ENCODE data around the gene HSD17B3. TPM values are rescaled to one million over a fixed set of nuclear protein-coding genes. Genes with fewer than 3 reads are reported as not detected.

Gene HSD17B3
- total RNA-seq, 1 donor from 2014 or later = not detected

DNA sequence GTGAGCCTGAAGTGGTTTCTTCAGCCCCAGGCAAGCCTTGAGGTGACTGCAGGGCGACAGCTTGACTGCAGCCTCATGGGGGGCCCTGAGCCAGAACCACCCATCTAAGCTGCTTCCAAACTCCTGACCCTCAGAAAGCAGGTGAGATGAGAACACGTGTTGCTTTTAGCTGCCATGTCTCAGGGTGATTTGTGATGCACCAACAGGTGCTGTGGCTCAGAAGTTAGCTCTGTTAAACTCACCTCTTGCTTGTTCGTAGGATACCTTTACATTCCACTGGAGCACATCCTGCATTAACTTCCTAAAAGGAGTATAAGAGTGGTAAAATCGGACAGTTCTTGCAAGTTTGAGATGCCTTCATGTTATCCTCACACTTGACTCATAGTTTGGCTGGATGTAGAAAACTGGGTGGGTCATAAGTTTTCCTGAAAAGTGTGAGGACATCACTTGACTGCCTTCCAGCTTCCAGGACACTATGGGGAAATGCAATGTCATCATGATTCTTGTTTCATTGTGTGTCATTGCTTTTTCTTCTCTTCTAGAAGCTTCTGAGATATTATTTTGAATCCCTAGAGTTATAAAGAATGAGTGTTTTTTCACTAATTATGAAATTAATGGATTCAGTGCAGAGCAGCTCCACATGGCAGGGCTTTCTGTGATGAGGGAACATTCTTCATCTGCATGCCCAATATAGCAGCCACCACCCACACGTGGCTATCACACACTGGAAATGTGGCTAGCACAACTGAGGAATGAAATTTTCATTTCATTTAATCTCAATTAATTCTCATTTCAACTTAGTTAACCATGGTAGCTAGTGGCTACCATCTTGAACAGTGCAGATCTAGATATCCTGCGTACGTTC is 92.3 kb downstream of the HSD17B3 start:
- Mint-ChIP-seq H3K4me1 (peaks cover 4% of the 10 kb centered on the region), H3K27me3 (ENCODE audit: insufficient read depth, low read depth) (peaks cover 13% of the 10 kb centered on the region), H3K27ac (no peak overlapping the region), H3K9me3 (peaks cover 13% of the 10 kb centered on the region), H3K36me3 (no peaks in the 10 kb centered on the region), H3K4me3 (no peak overlapping the region)
- no peak for DNase-seq (ENCODE audit: low spot score)
- Histone ChIP-seq H3K79me2 (ENCODE audit: low read depth) (no peaks in the 10 kb centered on the region), H3K27ac (no peak overlapping the region), H2AFZ (replicated peaks) (no peak overlapping the region), H3K4me3 (no peak overlapping the region), H3K4me1 (peaks cover 6% of the 10 kb centered on the region), H4K20me1 (ENCODE audit: low read depth) (no peaks in the 10 kb centered on the region), H3K36me3 (no peaks in the 10 kb centered on the region), H3K9me3 (ENCODE audit: low read depth) (no peaks in the 10 kb centered on the region), H3K27me3 (no peaks in the 10 kb centered on the region), H3F3A (ENCODE audit: low read depth) (peaks cover 8% of the 10 kb centered on the region), H3K9ac (no peak overlapping the region), H3K4me2 (no peak overlapping the region)
- no peak for TF ChIP-seq EZH2phosphoT487 (IDR thresholded peaks at IDR 0.05)
- TF ChIP-seq, protein P1, sequence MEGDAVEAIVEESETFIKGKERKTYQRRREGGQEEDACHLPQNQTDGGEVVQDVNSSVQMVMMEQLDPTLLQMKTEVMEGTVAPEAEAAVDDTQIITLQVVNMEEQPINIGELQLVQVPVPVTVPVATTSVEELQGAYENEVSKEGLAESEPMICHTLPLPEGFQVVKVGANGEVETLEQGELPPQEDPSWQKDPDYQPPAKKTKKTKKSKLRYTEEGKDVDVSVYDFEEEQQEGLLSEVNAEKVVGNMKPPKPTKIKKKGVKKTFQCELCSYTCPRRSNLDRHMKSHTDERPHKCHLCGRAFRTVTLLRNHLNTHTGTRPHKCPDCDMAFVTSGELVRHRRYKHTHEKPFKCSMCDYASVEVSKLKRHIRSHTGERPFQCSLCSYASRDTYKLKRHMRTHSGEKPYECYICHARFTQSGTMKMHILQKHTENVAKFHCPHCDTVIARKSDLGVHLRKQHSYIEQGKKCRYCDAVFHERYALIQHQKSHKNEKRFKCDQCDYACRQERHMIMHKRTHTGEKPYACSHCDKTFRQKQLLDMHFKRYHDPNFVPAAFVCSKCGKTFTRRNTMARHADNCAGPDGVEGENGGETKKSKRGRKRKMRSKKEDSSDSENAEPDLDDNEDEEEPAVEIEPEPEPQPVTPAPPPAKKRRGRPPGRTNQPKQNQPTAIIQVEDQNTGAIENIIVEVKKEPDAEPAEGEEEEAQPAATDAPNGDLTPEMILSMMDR (IDR thresholded peaks at IDR 0.05) = no peak
- no peak for TF ChIP-seq EZH2 (IDR thresholded peaks at IDR 0.05)

DNA sequence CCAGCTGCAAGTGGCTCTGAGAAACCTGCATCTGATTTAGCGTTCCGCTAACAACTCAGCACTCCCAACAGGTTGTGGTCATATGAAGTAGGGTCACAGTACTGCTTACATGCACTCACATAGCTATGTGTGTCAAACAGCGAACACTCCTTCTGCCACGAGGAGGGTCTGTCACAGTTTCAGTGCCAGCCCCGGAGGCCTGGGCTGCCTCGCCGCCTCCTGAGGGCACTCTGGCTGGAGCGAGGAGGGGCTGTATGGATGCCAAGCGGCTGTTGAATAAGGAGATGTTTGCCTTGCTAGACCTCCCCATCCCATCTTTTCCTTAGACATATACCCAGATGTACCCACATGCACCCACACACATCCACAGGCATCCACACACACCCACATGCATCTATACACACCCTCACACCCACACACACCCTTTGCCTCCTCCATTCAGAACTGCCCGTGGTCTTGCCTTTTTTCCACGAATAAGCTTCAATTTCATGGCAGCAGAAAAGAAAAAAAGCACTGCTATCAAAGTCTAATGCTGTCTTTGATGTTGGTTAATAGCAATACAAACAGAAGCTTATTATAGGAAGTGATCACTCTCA is 95.7 kb downstream of the HSD17B3 start:
- Mint-ChIP-seq H3K4me3 (no peak overlapping the region), H3K36me3 (no peaks in the 10 kb centered on the region), H3K27ac (peak overlapping the region; percentile 62), H3K4me1 (no peaks in the 10 kb centered on the region), H3K27me3 (ENCODE audit: insufficient read depth, low read depth) (peaks cover 11% of the 10 kb centered on the region), H3K9me3 (peaks cover 2% of the 10 kb centered on the region)
- H3F3A ChIP-seq (ENCODE audit: low read depth) = no peaks in the 10 kb centered on the region
- no peak overlapping the region for H3K4me3 ChIP-seq
- TF ChIP-seq, protein P1 (IDR thresholded peaks at IDR 0.05) = no peak
- TF ChIP-seq EZH2phosphoT487 (IDR thresholded peaks at IDR 0.05) (no peak), EZH2 (IDR thresholded peaks at IDR 0.05) (no peak)
- H3K79me2 ChIP-seq (ENCODE audit: low read depth) = no peaks in the 10 kb centered on the region
- H3K9ac ChIP-seq = no peak overlapping the region
- no peaks in the 10 kb centered on the region for H3K36me3 ChIP-seq
- no peak overlapping the region for H3K27ac ChIP-seq
- H3K27me3 ChIP-seq = no peaks in the 10 kb centered on the region
- peaks cover 4% of the 10 kb centered on the region for H3K4me1 ChIP-seq
- no peak overlapping the region for H2AFZ ChIP-seq (replicated peaks)
- H3K9me3 ChIP-seq (ENCODE audit: low read depth) = no peaks in the 10 kb centered on the region
- no peak overlapping the region for H3K4me2 ChIP-seq
- H4K20me1 ChIP-seq (ENCODE audit: low read depth) = no peaks in the 10 kb centered on the region
- DNase-seq (ENCODE audit: low spot score) = no peak

DNA sequence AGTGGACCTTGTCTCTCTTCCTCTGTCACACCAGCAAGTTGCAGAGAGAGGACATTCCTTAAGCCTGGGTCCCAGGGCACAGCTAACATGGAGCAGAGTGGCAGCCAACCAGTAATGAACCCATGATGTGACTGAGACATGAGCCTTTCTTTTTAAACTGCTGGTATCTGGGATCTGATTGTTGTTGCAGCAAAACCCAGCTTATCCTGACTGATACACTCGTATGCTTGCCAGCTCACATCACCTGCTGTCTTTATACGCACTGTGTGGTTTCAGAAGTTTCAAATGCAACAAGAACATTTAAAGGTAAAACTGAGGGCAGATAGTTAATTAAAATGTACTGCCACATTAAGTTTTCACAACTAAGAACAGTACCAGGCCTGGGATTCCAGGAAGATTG is 97.1 kb downstream of the HSD17B3 start:
- Histone ChIP-seq H3K36me3 (no peaks in the 10 kb centered on the region), H3K4me1 (peaks cover 9% of the 10 kb centered on the region), H3K9ac (no peak overlapping the region), H4K20me1 (ENCODE audit: low read depth) (no peaks in the 10 kb centered on the region), H3K79me2 (ENCODE audit: low read depth) (no peaks in the 10 kb centered on the region), H3K4me3 (no peak overlapping the region), H3F3A (ENCODE audit: low read depth) (no peaks in the 10 kb centered on the region), H3K9me3 (ENCODE audit: low read depth) (no peaks in the 10 kb centered on the region), H2AFZ (replicated peaks) (no peak overlapping the region), H3K27ac (no peak overlapping the region), H3K27me3 (no peaks in the 10 kb centered on the region), H3K4me2 (no peak overlapping the region)
- peaks cover 3% of the 10 kb centered on the region for H3K4me1 Mint-ChIP-seq
- H3K4me3 Mint-ChIP-seq = no peak overlapping the region
- DNase-seq (ENCODE audit: low spot score) = no peak
- peaks cover 2% of the 10 kb centered on the region for H3K9me3 Mint-ChIP-seq
- H3K27ac Mint-ChIP-seq = no peak overlapping the region
- H3K27me3 Mint-ChIP-seq (ENCODE audit: insufficient read depth, low read depth) = peaks cover 8% of the 10 kb centered on the region
- no peaks in the 10 kb centered on the region for H3K36me3 Mint-ChIP-seq
- TF ChIP-seq, protein P1 (IDR thresholded peaks at IDR 0.05) = no peak
- TF ChIP-seq EZH2phosphoT487 (IDR thresholded peaks at IDR 0.05) = no peak
- no peak for TF ChIP-seq EZH2 (IDR thresholded peaks at IDR 0.05)
